Kidney epithelial cell (primary cell): Measurements from ENCODE around the gene UBAC2. TPM values are rescaled to one million over a fixed set of nuclear protein-coding genes. Genes with fewer than 3 reads are reported as not detected.

Source experiments
- DNase-seq: peaks from one replicate; pipeline ENCODE4 v3.0.0-alpha.2; 2010; ENCODE audit warnings: low read depth
- H3K27me3 ChIP-seq: 2 replicates; pipeline ENCODE4 v1.6.0; 2011; ENCODE audit warnings: low read length; ENCODE audit not compliant: control insufficient read depth, insufficient read depth
- H3K36me3 ChIP-seq: 2 replicates; pipeline ENCODE4 v1.5.1; 2011; ENCODE audit warnings: low read length; ENCODE audit not compliant: control insufficient read depth, insufficient read depth
- H3K4me3 ChIP-seq: 2 replicates; pipeline ENCODE4 v1.5.1; 2011; ENCODE audit warnings: low read depth, mild to moderate bottlenecking, control low read depth, low read length
- total RNA-seq: library from RNA; depleted of rRNA; stranded (reverse); fragments of >200 nt; gene quantifications from 2 replicates; pipeline ENCODE4 v1.2.3, GENCODE V29; 2015
- TF ChIP-seq, protein P1 (sequence below): IDR thresholded peaks from 2 replicates; pipeline ENCODE4 v1.5.1; 2011; ENCODE audit warnings: mild to moderate bottlenecking, moderate library complexity, low read length, control low read depth, inconsistent platforms; ENCODE audit not compliant: insufficient read depth, poor library complexity, severe bottlenecking

UBAC2 gene
- total RNA-seq, 1 donor from 2014 or later = 83.6 TPM

- H3K27me3 ChIP-seq = no peaks in the 10 kb centered on the region
- TF ChIP-seq, protein P1, sequence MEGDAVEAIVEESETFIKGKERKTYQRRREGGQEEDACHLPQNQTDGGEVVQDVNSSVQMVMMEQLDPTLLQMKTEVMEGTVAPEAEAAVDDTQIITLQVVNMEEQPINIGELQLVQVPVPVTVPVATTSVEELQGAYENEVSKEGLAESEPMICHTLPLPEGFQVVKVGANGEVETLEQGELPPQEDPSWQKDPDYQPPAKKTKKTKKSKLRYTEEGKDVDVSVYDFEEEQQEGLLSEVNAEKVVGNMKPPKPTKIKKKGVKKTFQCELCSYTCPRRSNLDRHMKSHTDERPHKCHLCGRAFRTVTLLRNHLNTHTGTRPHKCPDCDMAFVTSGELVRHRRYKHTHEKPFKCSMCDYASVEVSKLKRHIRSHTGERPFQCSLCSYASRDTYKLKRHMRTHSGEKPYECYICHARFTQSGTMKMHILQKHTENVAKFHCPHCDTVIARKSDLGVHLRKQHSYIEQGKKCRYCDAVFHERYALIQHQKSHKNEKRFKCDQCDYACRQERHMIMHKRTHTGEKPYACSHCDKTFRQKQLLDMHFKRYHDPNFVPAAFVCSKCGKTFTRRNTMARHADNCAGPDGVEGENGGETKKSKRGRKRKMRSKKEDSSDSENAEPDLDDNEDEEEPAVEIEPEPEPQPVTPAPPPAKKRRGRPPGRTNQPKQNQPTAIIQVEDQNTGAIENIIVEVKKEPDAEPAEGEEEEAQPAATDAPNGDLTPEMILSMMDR = no peak
- DNase-seq = no peak
- H3K36me3 ChIP-seq = no peaks in the 10 kb centered on the region
- H3K4me3 ChIP-seq = no peak overlapping the region
Observed at GRCh38 chr13:99257291-99257690, 56.6 kb downstream of the UBAC2 start.

DNA sequence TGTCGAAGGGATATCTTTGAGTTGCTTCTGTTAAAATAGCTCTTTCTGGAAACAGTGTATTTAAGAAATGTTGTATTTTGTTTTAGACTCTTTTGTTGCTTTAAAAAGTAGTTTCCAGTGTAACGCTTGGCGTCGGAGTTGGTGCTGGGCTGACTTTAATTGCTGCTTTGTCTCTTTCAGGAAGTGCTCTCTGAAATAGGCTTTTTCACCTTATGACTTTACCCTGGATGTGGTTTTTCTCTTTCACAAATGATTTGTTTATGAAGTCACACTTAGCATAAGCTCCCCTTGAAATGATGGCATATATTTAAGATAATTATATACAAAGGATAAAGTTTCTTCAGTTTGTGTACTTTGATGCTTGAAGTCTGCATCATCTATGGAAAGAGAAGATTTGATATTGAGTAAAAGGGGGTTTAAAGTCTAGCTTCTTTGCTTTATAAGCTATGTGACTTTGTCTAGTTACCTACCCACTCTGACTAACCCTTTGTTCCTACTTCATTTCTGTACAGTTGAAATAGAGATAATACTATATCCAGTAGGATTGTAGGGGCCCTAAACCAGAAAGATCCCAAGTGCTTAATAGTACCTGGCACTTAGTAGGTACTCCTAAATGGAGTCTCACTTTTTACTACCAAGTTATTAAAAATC, 57.7 kb downstream of the UBAC2 start, which contains the start of gene GPR18:
TSS of gene GPR18 (minus strand) at position 170 of the 651 bp plus-strand sequence. CDS start 2,507 bp downstream, outside the sequence.
- Histone ChIP-seq H3K27me3 (no peaks in the 10 kb centered on the region), H3K36me3 (no peaks in the 10 kb centered on the region), H3K4me3 (no peak within 1 kb of the TSS)
- TF ChIP-seq, protein P1 = no peak
- DNase-seq = no peak

DNA sequence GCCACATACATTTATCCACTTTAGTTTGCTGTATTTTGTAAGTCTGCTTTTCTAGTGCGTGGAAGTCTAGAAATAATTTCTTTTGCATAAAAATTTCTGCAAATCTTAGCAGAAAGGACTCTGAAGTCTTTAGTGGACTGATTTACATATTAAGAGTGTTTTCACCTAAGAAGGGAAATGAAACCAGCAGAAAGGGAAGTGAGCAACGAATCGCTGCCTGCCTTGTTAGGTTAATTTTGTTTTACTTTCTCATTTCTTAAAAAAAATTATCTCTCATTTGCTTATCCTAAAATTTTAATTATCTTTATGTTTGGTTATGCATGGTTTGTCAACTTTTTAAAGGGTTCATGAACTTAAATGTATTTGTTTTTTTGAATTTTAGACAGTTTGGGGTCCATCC, 58.3 kb downstream of the UBAC2 start:
- Histone ChIP-seq H3K4me3 (no peak overlapping the region), H3K36me3 (no peaks in the 10 kb centered on the region), H3K27me3 (no peaks in the 10 kb centered on the region)
- TF ChIP-seq, protein P1 = no peak
- no peak for DNase-seq

GRCh38 chr13:99260216-99260615, 59.6 kb downstream of the UBAC2 start:
- Histone ChIP-seq H3K36me3 (no peaks in the 10 kb centered on the region), H3K27me3 (no peaks in the 10 kb centered on the region), H3K4me3 (no peak overlapping the region)
- TF ChIP-seq, protein P1 = no peak
- no peak for DNase-seq

DNA sequence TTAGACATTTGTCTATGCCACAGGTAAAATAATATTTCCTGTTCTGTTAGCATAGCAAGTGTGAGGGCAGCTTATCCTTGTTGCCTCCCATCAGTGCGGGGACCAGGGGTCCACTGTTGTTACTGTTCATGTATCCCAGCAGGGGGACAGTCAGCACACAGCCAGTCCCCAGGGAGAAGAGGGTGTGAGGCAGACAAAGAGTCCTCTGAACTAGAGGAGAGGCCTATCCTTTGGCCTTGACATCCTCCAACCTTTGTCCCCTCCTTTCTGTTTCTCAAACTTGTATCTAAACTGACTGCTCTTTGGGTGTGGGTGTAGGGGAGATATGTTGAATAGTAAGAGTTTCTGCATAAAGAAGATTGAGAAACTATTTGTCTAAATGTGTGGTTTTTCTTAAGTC, 60.4 kb downstream of the UBAC2 start:
- Histone ChIP-seq H3K4me3 (no peak overlapping the region), H3K27me3 (no peaks in the 10 kb centered on the region), H3K36me3 (no peaks in the 10 kb centered on the region)
- DNase-seq = no peak
- TF ChIP-seq, protein P1 = no peak
